HCT116 (cell line): ENCODE measurements around the gene HS6ST1.

ENCODE experiments used
- CBX3 ChIP-seq: IDR thresholded peaks from 2 replicates; pipeline ENCODE4 v1.6.1; 2012; ENCODE audit warnings: low read depth
- CTCF ChIP-seq, 3 experiments: fragments of 200-600 bp in 1 of 3; sonication (generic) in 1 of 3; IDR thresholded peaks in 2 of 3; conservative IDR thresholded peaks in 1 of 3; 2 replicates each; pipeline ENCODE4 v1.5.1; 2012 to 2017; ENCODE audit warnings: low read depth in 2 of 3, low read length in 2 of 3, antibody characterized with exemption in 1 of 3, borderline replicate concordance in 1 of 3, control low read depth in 1 of 3, mild to moderate bottlenecking in 1 of 3, mixed read lengths in 1 of 3, mixed run types in 1 of 3, moderate library complexity in 1 of 3; ENCODE audit not compliant: insufficient read depth in 1 of 3
- ELF1 ChIP-seq: IDR thresholded peaks from 2 replicates; pipeline ENCODE4 v1.6.1; 2012; ENCODE audit warnings: low read depth, borderline replicate concordance
- EZH2 ChIP-seq: fragments of 200-600 bp; sonication (generic); IDR thresholded peaks from 2 replicates; pipeline ENCODE4 v1.6.1; 2017; ENCODE audit warnings: antibody characterized with exemption, mixed run types
- POLR2A ChIP-seq: IDR thresholded peaks from 2 replicates; pipeline ENCODE4 v1.7.0; 2011; ENCODE audit warnings: borderline replicate concordance; ENCODE audit not compliant: insufficient read depth, insufficient read length; ENCODE audit errors: extremely low read depth
- POLR2AphosphoS5 ChIP-seq: IDR thresholded peaks from 2 replicates; pipeline ENCODE4 v1.6.1; 2011; ENCODE audit warnings: mild to moderate bottlenecking, low read depth, low read length, moderate library complexity
- RAD21 ChIP-seq: IDR thresholded peaks from 2 replicates; pipeline ENCODE4 v1.6.1; 2012; ENCODE audit warnings: low read depth, mild to moderate bottlenecking
- REST ChIP-seq: IDR thresholded peaks from 2 replicates; pipeline ENCODE4 v1.6.1; 2012; ENCODE audit warnings: low read depth
- ZBTB33 ChIP-seq: IDR thresholded peaks from 2 replicates; pipeline ENCODE4 v1.6.1; 2011; ENCODE audit warnings: mild to moderate bottlenecking, low read length, moderate library complexity; ENCODE audit not compliant: insufficient replicate concordance; ENCODE audit errors: extremely low read depth

- TF ChIP-seq CTCF (IDR thresholded peaks at IDR 0.05 in 2 of 3, conservative IDR thresholded peaks at IDR 0.05 in 1 of 3; ENCODE audit: borderline replicate concordance in 1 of 3, insufficient read depth in 1 of 3, low read depth in 2 of 3, low read length in 2 of 3) (no peak), EZH2 (no peak), ZBTB33 (no peak), REST (no peak), POLR2A (no peak), ELF1 (no peak), RAD21 (no peak), POLR2AphosphoS5 (no peak), CBX3 (no peak)
Measured at GRCh38 chr2:128262315-128263253, 56.1 kb downstream of the HS6ST1 start.
